Osteoblast (primary cell): ENCODE data around the gene PSMA2. TPM values are rescaled to one million over a fixed set of nuclear protein-coding genes. Genes with fewer than 3 reads are reported as not detected.

Experiments
- DNase-seq: peaks from one replicate; pipeline ENCODE4 v3.0.0; 2011; ENCODE audit warnings: low spot score, mixed read lengths; ENCODE audit not compliant: insufficient read length; ENCODE audit errors: missing footprints
- H2AFZ ChIP-seq: 2 replicates; pipeline ENCODE4 v1.6.0; 2011; ENCODE audit warnings: mild to moderate bottlenecking, low read length
- H3K27ac ChIP-seq: 2 replicates; pipeline ENCODE4 v1.5.1; 2011; ENCODE audit warnings: mild to moderate bottlenecking, low read depth, low read length, moderate library complexity
- H3K27me3 ChIP-seq: 2 replicates; pipeline ENCODE4 v1.6.0; 2012; ENCODE audit warnings: mild to moderate bottlenecking, control low read depth, inconsistent platforms, low read length, moderate library complexity; ENCODE audit not compliant: insufficient read depth
- H3K36me3 ChIP-seq: 2 replicates; pipeline ENCODE4 v1.5.1; 2011; ENCODE audit warnings: mild to moderate bottlenecking, low read length, control low read depth, moderate library complexity; ENCODE audit not compliant: insufficient read depth
- H3K4me1 ChIP-seq: 2 replicates; pipeline ENCODE4 v1.5.1; 2011; ENCODE audit warnings: mild to moderate bottlenecking, low read length, control low read depth, moderate library complexity; ENCODE audit not compliant: insufficient read depth
- H3K4me2 ChIP-seq: 2 replicates; pipeline ENCODE4 v1.6.0; 2011; ENCODE audit warnings: mild to moderate bottlenecking, low read length; ENCODE audit not compliant: insufficient read depth
- H3K4me3 ChIP-seq: fragments of 200-600 bp; sonication (generic); 3 replicates; pipeline ENCODE4 v1.5.1; 2012; ENCODE audit warnings: mild to moderate bottlenecking, low read length, inconsistent platforms; ENCODE audit not compliant: insufficient read depth
- H3K79me2 ChIP-seq: 2 replicates; pipeline ENCODE4 v1.6.0; 2012; ENCODE audit warnings: mild to moderate bottlenecking, low read length, control low read depth, inconsistent platforms; ENCODE audit not compliant: insufficient read depth
- H3K9me3 ChIP-seq: 2 replicates; pipeline ENCODE4 v1.5.1; 2011; ENCODE audit warnings: low read depth, low read length, control low read depth
- H4K20me1 ChIP-seq: 2 replicates; pipeline ENCODE4 v1.6.0; 2012; ENCODE audit warnings: mild to moderate bottlenecking, low read length, control low read depth; ENCODE audit not compliant: insufficient read depth
- CTCF ChIP-seq: IDR thresholded peaks from 2 replicates; pipeline ENCODE4 v1.5.1; 2011; ENCODE audit warnings: mild to moderate bottlenecking, low read depth, low read length, moderate library complexity; ENCODE audit errors: extremely low read depth
- total RNA-seq: library from RNA; depleted of rRNA; stranded (reverse); fragments of >200 nt; gene quantifications from 2 replicates; pipeline ENCODE4 v1.2.3, GENCODE V29; 2012

PSMA2 gene
- total RNA-seq, 1 donor: 50.3 TPM

GRCh38 chr7:42959549-42959948, 27.6 kb upstream of the PSMA2 start:
- no peaks in the 10 kb centered on the region for H3K79me2 ChIP-seq
- TF ChIP-seq CTCF: no peak
- H3K4me2 ChIP-seq: no peak overlapping the region

GRCh38 chr7:42956062-42956461, 24.1 kb upstream of the PSMA2 start:
- H3K9me3 ChIP-seq: no peaks in the 10 kb centered on the region
- H3K4me1 ChIP-seq: no peaks in the 10 kb centered on the region
- no peak overlapping the region for H3K4me2 ChIP-seq
- H3K79me2 ChIP-seq: no peaks in the 10 kb centered on the region
- H4K20me1 ChIP-seq: no peaks in the 10 kb centered on the region
- no peak for TF ChIP-seq CTCF
- H3K4me3 ChIP-seq: no peak overlapping the region
- H3K27me3 ChIP-seq: peaks cover 11% of the 10 kb centered on the region
- DNase-seq: no peak
- no peak overlapping the region for H3K27ac ChIP-seq
- H2AFZ ChIP-seq: no peak overlapping the region
- H3K36me3 ChIP-seq: no peaks in the 10 kb centered on the region

More at GRCh38 chr7:42959549-42959948, 27.6 kb upstream of the PSMA2 start:
- Histone ChIP-seq H3K36me3 (no peaks in the 10 kb centered on the region), H4K20me1 (no peaks in the 10 kb centered on the region), H2AFZ (no peak overlapping the region), H3K4me3 (no peak overlapping the region), H3K27me3 (peaks cover 20% of the 10 kb centered on the region), H3K4me1 (no peaks in the 10 kb centered on the region), H3K9me3 (no peaks in the 10 kb centered on the region), H3K27ac (no peak overlapping the region)
- DNase-seq: no peak

GRCh38 chr7:42953994-42954393, 22.0 kb upstream of the PSMA2 start:
- H2AFZ ChIP-seq: no peak overlapping the region
- no peak for DNase-seq
- no peak overlapping the region for H3K27ac ChIP-seq
- peaks cover 2% of the 10 kb centered on the region for H3K27me3 ChIP-seq
- no peaks in the 10 kb centered on the region for H4K20me1 ChIP-seq
- H3K4me2 ChIP-seq: no peak overlapping the region
- TF ChIP-seq CTCF: no peak
- no peak overlapping the region for H3K4me3 ChIP-seq
- no peaks in the 10 kb centered on the region for H3K4me1 ChIP-seq
- no peaks in the 10 kb centered on the region for H3K36me3 ChIP-seq
- no peaks in the 10 kb centered on the region for H3K9me3 ChIP-seq
- no peaks in the 10 kb centered on the region for H3K79me2 ChIP-seq

GRCh38 chr7:42952328-42952727, 20.4 kb upstream of the PSMA2 start:
- H2AFZ ChIP-seq: no peak overlapping the region
- no peak for DNase-seq
- H3K9me3 ChIP-seq: no peaks in the 10 kb centered on the region
- H3K4me2 ChIP-seq: no peak overlapping the region
- no peaks in the 10 kb centered on the region for H3K36me3 ChIP-seq
- no peak overlapping the region for H3K27ac ChIP-seq
- no peak for TF ChIP-seq CTCF
- H4K20me1 ChIP-seq: no peaks in the 10 kb centered on the region
- no peak overlapping the region for H3K4me3 ChIP-seq
- peaks cover 2% of the 10 kb centered on the region for H3K27me3 ChIP-seq
- no peaks in the 10 kb centered on the region for H3K4me1 ChIP-seq
- no peaks in the 10 kb centered on the region for H3K79me2 ChIP-seq
